Measurements from ENCODE around the gene SYNE2. TPM values are rescaled to one million over a fixed set of nuclear protein-coding genes. Genes with fewer than 3 reads are reported as not detected.

The SYNE2 gene
- total RNA-seq, 1 experiment from 2014 or later, result 37.5 TPM

DNA sequence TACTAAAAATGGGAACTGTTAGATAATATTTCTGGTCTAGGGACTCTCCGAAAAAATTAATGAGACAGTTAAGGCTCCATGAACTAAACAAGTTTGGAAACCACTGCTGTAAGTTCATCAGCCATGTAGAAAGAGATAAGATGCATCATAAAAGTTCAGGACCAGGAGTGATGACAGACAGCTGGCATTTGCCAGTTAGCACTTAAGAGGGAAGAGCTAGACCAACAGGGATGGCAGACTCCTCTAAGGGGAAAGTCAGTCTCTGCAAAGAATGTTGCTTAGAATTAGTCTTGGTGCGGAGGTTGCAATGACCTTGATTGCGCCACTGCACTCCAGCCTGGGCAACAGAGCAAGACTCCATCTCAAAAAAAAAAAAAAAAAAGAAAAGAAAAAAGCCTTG lies 129.4 kb downstream of the SYNE2 start:
- DNase-seq (ENCODE audit: low read depth, low spot score) (no peak), ATAC-seq (no peak)
- Histone ChIP-seq H3K27ac (ENCODE audit: low read length) (no peak overlapping the region), H3K27me3 (ENCODE audit: control insufficient read depth, insufficient read depth, low read length) (no peaks in the 10 kb centered on the region), H3K4me3 (ENCODE audit: low read depth in 2 of 2, low read length in 2 of 2) (no peak overlapping the region), H3K36me3 (ENCODE audit: control insufficient read depth, insufficient read depth, low read length) (no peaks in the 10 kb centered on the region; the same call in 1 of the 2 replicates), H3K4me1 (ENCODE audit: control insufficient read depth, insufficient read depth, low read length) (no peaks in the 10 kb centered on the region), H3K9me3 (ENCODE audit: control insufficient read depth, insufficient read depth, low read depth, low read length) (no peaks in the 10 kb centered on the region)
- in situ Hi-C loops (cut with HindIII; ENCODE audit: low pct_unique_long_range_greater_than_20kb, low sequenced_read_pairs) (no loop called here), intact Hi-C loops (cut with micrococcal nuclease; ENCODE audit: unreplicated experiment) (no loop called here)
- ChIA-PET CTCF (no interaction called here), POLR2A (no interaction called here)
- TF ChIP-seq SIN3A (IDR thresholded peaks at IDR 0.05; ENCODE audit: borderline replicate concordance, insufficient read depth, low read depth, low read length), result no peak
- TF ChIP-seq TCF7L2 (IDR thresholded peaks at IDR 0.05; ENCODE audit: low read depth, low read length), result no peak
- TF ChIP-seq, protein P1, sequence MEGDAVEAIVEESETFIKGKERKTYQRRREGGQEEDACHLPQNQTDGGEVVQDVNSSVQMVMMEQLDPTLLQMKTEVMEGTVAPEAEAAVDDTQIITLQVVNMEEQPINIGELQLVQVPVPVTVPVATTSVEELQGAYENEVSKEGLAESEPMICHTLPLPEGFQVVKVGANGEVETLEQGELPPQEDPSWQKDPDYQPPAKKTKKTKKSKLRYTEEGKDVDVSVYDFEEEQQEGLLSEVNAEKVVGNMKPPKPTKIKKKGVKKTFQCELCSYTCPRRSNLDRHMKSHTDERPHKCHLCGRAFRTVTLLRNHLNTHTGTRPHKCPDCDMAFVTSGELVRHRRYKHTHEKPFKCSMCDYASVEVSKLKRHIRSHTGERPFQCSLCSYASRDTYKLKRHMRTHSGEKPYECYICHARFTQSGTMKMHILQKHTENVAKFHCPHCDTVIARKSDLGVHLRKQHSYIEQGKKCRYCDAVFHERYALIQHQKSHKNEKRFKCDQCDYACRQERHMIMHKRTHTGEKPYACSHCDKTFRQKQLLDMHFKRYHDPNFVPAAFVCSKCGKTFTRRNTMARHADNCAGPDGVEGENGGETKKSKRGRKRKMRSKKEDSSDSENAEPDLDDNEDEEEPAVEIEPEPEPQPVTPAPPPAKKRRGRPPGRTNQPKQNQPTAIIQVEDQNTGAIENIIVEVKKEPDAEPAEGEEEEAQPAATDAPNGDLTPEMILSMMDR (IDR thresholded peaks at IDR 0.05), result no peak
- no peak for TF ChIP-seq POLR2AphosphoS5 (IDR thresholded peaks at IDR 0.05; ENCODE audit: low read depth, low read length)
- TF ChIP-seq, protein P2, sequence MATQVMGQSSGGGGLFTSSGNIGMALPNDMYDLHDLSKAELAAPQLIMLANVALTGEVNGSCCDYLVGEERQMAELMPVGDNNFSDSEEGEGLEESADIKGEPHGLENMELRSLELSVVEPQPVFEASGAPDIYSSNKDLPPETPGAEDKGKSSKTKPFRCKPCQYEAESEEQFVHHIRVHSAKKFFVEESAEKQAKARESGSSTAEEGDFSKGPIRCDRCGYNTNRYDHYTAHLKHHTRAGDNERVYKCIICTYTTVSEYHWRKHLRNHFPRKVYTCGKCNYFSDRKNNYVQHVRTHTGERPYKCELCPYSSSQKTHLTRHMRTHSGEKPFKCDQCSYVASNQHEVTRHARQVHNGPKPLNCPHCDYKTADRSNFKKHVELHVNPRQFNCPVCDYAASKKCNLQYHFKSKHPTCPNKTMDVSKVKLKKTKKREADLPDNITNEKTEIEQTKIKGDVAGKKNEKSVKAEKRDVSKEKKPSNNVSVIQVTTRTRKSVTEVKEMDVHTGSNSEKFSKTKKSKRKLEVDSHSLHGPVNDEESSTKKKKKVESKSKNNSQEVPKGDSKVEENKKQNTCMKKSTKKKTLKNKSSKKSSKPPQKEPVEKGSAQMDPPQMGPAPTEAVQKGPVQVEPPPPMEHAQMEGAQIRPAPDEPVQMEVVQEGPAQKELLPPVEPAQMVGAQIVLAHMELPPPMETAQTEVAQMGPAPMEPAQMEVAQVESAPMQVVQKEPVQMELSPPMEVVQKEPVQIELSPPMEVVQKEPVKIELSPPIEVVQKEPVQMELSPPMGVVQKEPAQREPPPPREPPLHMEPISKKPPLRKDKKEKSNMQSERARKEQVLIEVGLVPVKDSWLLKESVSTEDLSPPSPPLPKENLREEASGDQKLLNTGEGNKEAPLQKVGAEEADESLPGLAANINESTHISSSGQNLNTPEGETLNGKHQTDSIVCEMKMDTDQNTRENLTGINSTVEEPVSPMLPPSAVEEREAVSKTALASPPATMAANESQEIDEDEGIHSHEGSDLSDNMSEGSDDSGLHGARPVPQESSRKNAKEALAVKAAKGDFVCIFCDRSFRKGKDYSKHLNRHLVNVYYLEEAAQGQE (IDR thresholded peaks at IDR 0.05; ENCODE audit: insufficient read depth in 1 of 2, low read depth in 2 of 2, low read length in 1 of 2), result no peak
- BruUV-seq (replicated peaks), result no TSS peak

DNA sequence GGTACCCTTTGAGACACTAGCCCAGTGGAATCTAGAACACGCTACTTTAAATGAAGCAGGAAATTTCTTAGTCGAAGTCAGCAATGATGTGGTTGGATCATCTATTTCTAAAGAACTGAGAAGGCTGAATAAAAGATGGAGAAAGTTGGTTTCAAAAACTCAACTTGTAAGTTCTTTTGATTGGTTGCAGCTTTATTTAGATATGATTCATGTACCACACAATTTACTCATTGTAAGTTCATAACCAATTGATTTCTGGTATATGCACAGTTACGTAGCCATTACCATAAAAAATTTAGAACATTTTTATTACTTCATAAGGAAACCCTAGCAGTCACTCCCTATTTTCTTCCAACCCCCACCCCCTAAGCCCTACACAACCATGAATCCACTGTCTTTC lies 129.8 kb downstream of the SYNE2 start:
- Histone ChIP-seq H3K9me3 (ENCODE audit: control insufficient read depth, insufficient read depth, low read depth, low read length) (no peaks in the 10 kb centered on the region), H3K4me3 (ENCODE audit: low read depth in 2 of 2, low read length in 2 of 2) (no peak overlapping the region), H3K27ac (ENCODE audit: low read length) (no peak overlapping the region), H3K4me1 (ENCODE audit: control insufficient read depth, insufficient read depth, low read length) (no peaks in the 10 kb centered on the region), H3K27me3 (ENCODE audit: control insufficient read depth, insufficient read depth, low read length) (no peaks in the 10 kb centered on the region), H3K36me3 (ENCODE audit: control insufficient read depth, insufficient read depth, low read length) (no peaks in the 10 kb centered on the region; the same call in 1 of the 2 replicates)
- BruUV-seq (replicated peaks), result no TSS peak
- TF ChIP-seq SIN3A (IDR thresholded peaks at IDR 0.05; ENCODE audit: borderline replicate concordance, insufficient read depth, low read depth, low read length) (no peak), TCF7L2 (IDR thresholded peaks at IDR 0.05; ENCODE audit: low read depth, low read length) (no peak), POLR2AphosphoS5 (IDR thresholded peaks at IDR 0.05; ENCODE audit: low read depth, low read length) (no peak)
- CTCF ChIA-PET, result no interaction called here
- in situ Hi-C loops (cut with HindIII; ENCODE audit: low pct_unique_long_range_greater_than_20kb, low sequenced_read_pairs), result no loop called here
- DNase-seq (ENCODE audit: low read depth, low spot score) (no peak), ATAC-seq (no peak)
- intact Hi-C loops (cut with micrococcal nuclease; ENCODE audit: unreplicated experiment), result no loop called here
- POLR2A ChIA-PET, result no interaction called here

DNA sequence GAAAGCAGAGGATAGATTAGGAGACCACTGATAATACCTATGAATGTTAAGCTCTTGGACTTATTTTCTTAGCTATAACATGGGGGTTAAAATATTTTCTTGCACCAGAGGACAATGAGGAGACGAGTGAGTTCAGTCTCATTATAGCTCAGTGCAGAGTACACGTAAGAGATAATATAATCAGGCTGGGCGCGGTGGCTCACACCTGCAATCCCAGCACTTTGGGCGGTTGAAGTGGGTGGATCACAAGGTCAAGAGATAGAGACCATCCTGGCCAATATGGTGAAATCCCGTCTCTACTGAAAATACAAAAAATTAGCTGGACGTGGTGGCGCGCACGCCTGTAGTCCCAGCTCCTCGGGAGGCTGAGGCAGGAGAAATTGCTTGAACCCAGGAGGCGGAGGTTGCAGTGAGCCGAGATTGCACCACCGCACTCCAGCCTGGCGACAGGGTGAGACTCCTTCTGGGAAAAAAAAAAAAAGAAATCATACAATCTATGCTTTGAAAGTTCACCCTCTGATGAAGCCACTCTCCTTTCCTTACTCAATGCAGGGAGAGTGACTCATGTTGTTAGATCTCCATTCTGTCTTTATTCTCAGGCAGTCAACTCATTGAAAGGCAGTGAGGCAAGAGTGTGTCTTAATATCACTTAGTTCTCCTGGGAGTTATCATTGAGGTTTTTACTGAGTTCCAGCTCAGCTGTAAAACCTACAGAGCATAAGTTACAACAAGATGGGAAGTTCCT lies 134.2 kb downstream of the SYNE2 start:
- Histone ChIP-seq H3K9me3 (ENCODE audit: control insufficient read depth, insufficient read depth, low read depth, low read length) (no peaks in the 10 kb centered on the region), H3K36me3 (ENCODE audit: control insufficient read depth, insufficient read depth, low read length) (no peaks in the 10 kb centered on the region; the same call in 1 of the 2 replicates), H3K4me1 (ENCODE audit: control insufficient read depth, insufficient read depth, low read length) (no peaks in the 10 kb centered on the region), H3K4me3 (ENCODE audit: low read depth in 2 of 2, low read length in 2 of 2) (no peak overlapping the region), H3K27me3 (ENCODE audit: control insufficient read depth, insufficient read depth, low read length) (no peaks in the 10 kb centered on the region), H3K27ac (ENCODE audit: low read length) (no peak overlapping the region)
- in situ Hi-C loops (cut with HindIII; ENCODE audit: low pct_unique_long_range_greater_than_20kb, low sequenced_read_pairs) (no loop called here), intact Hi-C loops (cut with micrococcal nuclease; ENCODE audit: unreplicated experiment) (no loop called here)
- no TSS peak for BruUV-seq (replicated peaks)
- DNase-seq (ENCODE audit: low read depth, low spot score) (no peak), ATAC-seq (no peak)
- ChIA-PET POLR2A (no interaction called here), CTCF (no interaction called here)
- TF ChIP-seq TCF7L2 (IDR thresholded peaks at IDR 0.05; ENCODE audit: low read depth, low read length) (no peak), POLR2AphosphoS5 (IDR thresholded peaks at IDR 0.05; ENCODE audit: low read depth, low read length) (no peak), SIN3A (IDR thresholded peaks at IDR 0.05; ENCODE audit: borderline replicate concordance, insufficient read depth, low read depth, low read length) (no peak)
- TF ChIP-seq, protein P2 (IDR thresholded peaks at IDR 0.05; ENCODE audit: insufficient read depth in 1 of 2, low read depth in 2 of 2, low read length in 1 of 2), result no peak
- TF ChIP-seq, protein P1 (IDR thresholded peaks at IDR 0.05), result no peak

All from Panc1 (cell line).